Body of pancreas (tissue), 4 donors: ENCODE data around the gene RNF5. TPM values are rescaled to one million over a fixed set of nuclear protein-coding genes. Genes with fewer than 3 reads are reported as not detected.

Source experiments
- ATAC-seq: fragments of 150-250 bp; one replicate; pipeline ENCODE4 v1.9.1; 2016
- DNase-seq, 4 donors: peaks; one replicate each; pipeline ENCODE4 v3.0.0-alpha.2; 2019
- H3K27ac ChIP-seq, 4 donors: fragments of 200-600 bp; sonication (generic); 1 replicate in 3 of 4; 2 replicates in 1 of 4; pipeline versions ENCODE4 v1.5.1 to v1.6.1; 2016 to 2019; ENCODE audit warnings: mild to moderate bottlenecking in 1 of 4, mixed read lengths in 1 of 4, moderate library complexity in 1 of 4
- H3K27me3 ChIP-seq, 2 donors: fragments of 200-600 bp; sonication (generic); one replicate each; pipeline ENCODE4 v1.6.0; 2016; ENCODE audit warnings: mild to moderate bottlenecking in 1 of 2
- H3K36me3 ChIP-seq, 2 donors: fragments of 200-600 bp; sonication (generic); replicated peaks in 1 of 2; 2 replicates each; pipeline ENCODE4 v1.5.1; 2016; ENCODE audit warnings: low read depth in 2 of 2; ENCODE audit not compliant: insufficient read depth in 1 of 2
- H3K4me1 ChIP-seq: fragments of 200-600 bp; sonication (generic); one replicate; pipeline ENCODE4 v1.6.0; 2016
- H3K4me3 ChIP-seq, 2 donors: fragments of 200-600 bp; sonication (generic); 1 replicate in 1 of 2; 2 replicates in 1 of 2; pipeline ENCODE4 v1.5.1; 2016 to 2019
- H3K9me3 ChIP-seq, 3 donors: fragments of 200-600 bp; sonication (generic); 1 replicate in 2 of 3; 2 replicates in 1 of 3; pipeline ENCODE4 v1.5.1; 2016
- CTCF ChIP-seq, 7 experiments: fragments of 450-650 bp in 4 of 7; fragments of 200-600 bp in 3 of 7; sonication (generic) in 3 of 7; IDR thresholded peaks; one replicate each; pipeline ENCODE4 v1.5.1; 2016 to 2019; ENCODE audit warnings: antibody characterized with exemption in 7 of 7
- POLR2A ChIP-seq, 3 donors: fragments of 450-650 bp; IDR thresholded peaks; one replicate each; pipeline ENCODE4 v1.6.1; 2016; ENCODE audit warnings: antibody characterized with exemption in 3 of 3, mild to moderate bottlenecking in 2 of 3
- whole genome bisulfite sequencing, 2 donors: methylation state at CpG; one replicate each; pipeline ENCODE4 v1.1.5; 2017; 5-methylcytosine and 5-hydroxymethylcytosine counted together
- intact Hi-C: fragments of 100-400 bp; cut with DNase I; formaldehyde crosslinking; loops from one replicate; pipeline ENCODE4 v1.15.1; 2023
- total RNA-seq, 2 donors: library from RNA; depleted of rRNA; stranded (reverse); fragments of >200 nt; gene quantifications; one replicate each; pipeline ENCODE4 v1.1.0, GENCODE V29; 2016

The RNF5 gene
- total RNA-seq, 2 donors from 2014 or later = 34.0 to 62.0 TPM

- no peak for DNase-seq
- no peaks in the 10 kb centered on the region for H3K27me3 ChIP-seq
- no peaks in the 10 kb centered on the region for H3K9me3 ChIP-seq
- no peaks in the 10 kb centered on the region for H3K36me3 ChIP-seq
- intact Hi-C loops = no loop called here
- H3K4me3 ChIP-seq = no peak overlapping the region
- WGBS, 2 donors = 74 to 82% methylated on average over 10 to 11 of the region's 11 CpGs
- no peak for ATAC-seq
- H3K4me1 ChIP-seq = no peaks in the 10 kb centered on the region
- TF ChIP-seq CTCF (IDR thresholded peaks at IDR 0.05) (no peak), POLR2A (IDR thresholded peaks at IDR 0.05) (no peak)
- H3K27ac ChIP-seq = no peak overlapping the region
Measured at GRCh38 chr6:32216998-32217397, 38.8 kb downstream of the RNF5 start.

- Histone ChIP-seq H3K27me3 (no peaks in the 10 kb centered on the region), H3K36me3 (no peaks in the 10 kb centered on the region), H3K9me3 (no peaks in the 10 kb centered on the region), H3K27ac (no peak overlapping the region), H3K4me1 (no peaks in the 10 kb centered on the region), H3K4me3 (no peak overlapping the region)
- intact Hi-C loops = no loop called here
- no peak for TF ChIP-seq CTCF (IDR thresholded peaks at IDR 0.05)
- DNase-seq (no peak), ATAC-seq (no peak)
- 67 to 74% methylated on average over 4 to 7 of the region's 7 CpGs for WGBS, 2 donors
Measured at GRCh38 chr6:32218167-32218566, 40.0 kb downstream of the RNF5 start.

GRCh38 chr6:32220021-32220420 is 41.8 kb downstream of the RNF5 start:
- ATAC-seq = no peak
- no peak for TF ChIP-seq POLR2A (IDR thresholded peaks at IDR 0.05)
- TF ChIP-seq CTCF (IDR thresholded peaks at IDR 0.05) = no peak
- DNase-seq = no peak
- intact Hi-C loops = no loop called here
- no peaks in the 10 kb centered on the region for H3K36me3 ChIP-seq
- no peak overlapping the region for H3K27ac ChIP-seq
- H3K27me3 ChIP-seq = no peaks in the 10 kb centered on the region
- H3K9me3 ChIP-seq = no peaks in the 10 kb centered on the region
- no peaks in the 10 kb centered on the region for H3K4me1 ChIP-seq
- no peak overlapping the region for H3K4me3 ChIP-seq
- WGBS, 2 donors = 57 to 69% methylated on average over 3 to 4 of the region's 4 CpGs

- ATAC-seq = no peak
- intact Hi-C loops = no loop called here
- H3K27ac ChIP-seq = no peak overlapping the region
- H3K4me3 ChIP-seq = no peak overlapping the region
- no peaks in the 10 kb centered on the region for H3K4me1 ChIP-seq
- WGBS, 2 donors = 78 to 85% methylated on average over 5 to 8 of the region's 8 CpGs
- DNase-seq = no peak
- TF ChIP-seq CTCF (IDR thresholded peaks at IDR 0.05) (no peak), POLR2A (IDR thresholded peaks at IDR 0.05) (no peak)
- H3K36me3 ChIP-seq = no peaks in the 10 kb centered on the region
- no peaks in the 10 kb centered on the region for H3K9me3 ChIP-seq
- no peaks in the 10 kb centered on the region for H3K27me3 ChIP-seq
Measured at GRCh38 chr6:32222333-32223230, 44.4 kb downstream of the RNF5 start.
